ENCODE data around the gene COMMD1.
"Not testable (repeated sequence)": the region's sequence is repeated elsewhere in the genome, so short reads cannot be mapped to it uniquely, and the experiment has no call there.

The COMMD1 gene

DNA sequence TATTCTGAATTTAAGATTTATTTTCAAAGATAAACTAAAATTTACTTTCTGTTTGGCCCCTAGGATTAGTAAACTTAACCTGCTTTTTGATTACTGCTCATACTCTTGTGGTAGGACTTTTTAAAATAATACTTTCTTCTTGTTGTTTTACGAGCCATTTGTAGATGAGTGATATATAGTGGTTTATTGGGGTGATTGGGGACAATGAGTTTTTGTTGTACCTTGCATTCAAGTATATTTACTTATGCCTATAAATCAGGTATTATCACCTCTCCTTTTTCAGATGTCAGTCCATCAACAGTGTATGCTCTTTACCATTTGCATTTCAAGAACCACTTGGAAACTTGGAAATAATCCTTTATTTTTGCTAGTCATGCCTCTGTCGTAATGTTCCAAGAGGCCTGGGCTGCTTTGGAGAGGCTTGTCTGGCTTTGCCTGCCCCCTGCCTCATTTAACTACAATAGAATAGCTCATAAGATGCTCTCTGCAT is 131.3 kb downstream of the COMMD1 start:
- DNase-seq, result no peak
- H3K4me3 ChIP-seq (ENCODE audit: low read depth, low read length), result no peak overlapping the region
- no peaks in the 10 kb centered on the region for H3K27me3 ChIP-seq
- no peaks in the 10 kb centered on the region for H3K36me3 ChIP-seq
- no peaks in the 10 kb centered on the region for H3K9me3 ChIP-seq
- TF ChIP-seq, protein P1, sequence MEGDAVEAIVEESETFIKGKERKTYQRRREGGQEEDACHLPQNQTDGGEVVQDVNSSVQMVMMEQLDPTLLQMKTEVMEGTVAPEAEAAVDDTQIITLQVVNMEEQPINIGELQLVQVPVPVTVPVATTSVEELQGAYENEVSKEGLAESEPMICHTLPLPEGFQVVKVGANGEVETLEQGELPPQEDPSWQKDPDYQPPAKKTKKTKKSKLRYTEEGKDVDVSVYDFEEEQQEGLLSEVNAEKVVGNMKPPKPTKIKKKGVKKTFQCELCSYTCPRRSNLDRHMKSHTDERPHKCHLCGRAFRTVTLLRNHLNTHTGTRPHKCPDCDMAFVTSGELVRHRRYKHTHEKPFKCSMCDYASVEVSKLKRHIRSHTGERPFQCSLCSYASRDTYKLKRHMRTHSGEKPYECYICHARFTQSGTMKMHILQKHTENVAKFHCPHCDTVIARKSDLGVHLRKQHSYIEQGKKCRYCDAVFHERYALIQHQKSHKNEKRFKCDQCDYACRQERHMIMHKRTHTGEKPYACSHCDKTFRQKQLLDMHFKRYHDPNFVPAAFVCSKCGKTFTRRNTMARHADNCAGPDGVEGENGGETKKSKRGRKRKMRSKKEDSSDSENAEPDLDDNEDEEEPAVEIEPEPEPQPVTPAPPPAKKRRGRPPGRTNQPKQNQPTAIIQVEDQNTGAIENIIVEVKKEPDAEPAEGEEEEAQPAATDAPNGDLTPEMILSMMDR (IDR thresholded peaks at IDR 0.05; ENCODE audit: low read depth, low read length), result no peak
- H3K4me1 ChIP-seq, result no peaks in the 10 kb centered on the region

DNA sequence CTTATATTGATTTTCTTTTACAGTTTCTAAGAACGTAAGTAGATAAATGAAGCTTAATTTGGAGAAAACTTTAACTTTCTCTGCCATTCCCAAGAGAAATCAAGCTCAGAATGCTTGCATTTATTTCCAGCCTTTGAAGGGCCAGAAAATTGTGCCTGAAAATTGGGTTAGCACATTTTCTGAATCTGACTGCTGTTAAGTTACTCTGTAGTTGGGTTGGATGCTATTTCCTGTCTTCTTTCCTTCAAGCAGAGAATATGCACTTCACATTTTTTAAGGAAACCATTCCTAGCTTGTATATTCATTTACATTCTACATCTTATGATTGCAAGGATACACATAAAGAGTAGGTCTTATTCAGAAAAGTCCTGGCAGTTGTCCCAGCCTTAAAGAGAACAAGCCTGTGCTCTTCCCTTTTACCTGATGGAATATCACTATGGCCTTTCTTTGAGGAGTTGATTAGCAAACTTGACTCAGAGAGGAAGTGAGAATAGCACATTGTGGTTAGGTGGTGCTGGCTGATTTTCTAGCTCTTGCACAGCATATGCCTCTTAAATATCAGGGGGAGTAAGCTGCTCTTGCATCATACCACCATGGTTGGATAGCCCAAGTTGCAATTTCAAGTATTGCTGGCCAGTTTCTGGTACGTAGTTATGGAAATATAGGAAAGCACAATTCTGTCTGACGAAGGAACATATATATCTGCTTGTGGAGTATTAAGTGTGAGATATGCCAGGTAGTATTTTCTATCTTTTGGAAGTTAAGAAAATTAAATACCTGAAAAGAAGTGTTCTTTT is 133.7 kb downstream of the COMMD1 start:
- H3K36me3 ChIP-seq, result no peaks in the 10 kb centered on the region
- no peak for DNase-seq
- H3K9me3 ChIP-seq, result no peaks in the 10 kb centered on the region
- no peaks in the 10 kb centered on the region for H3K4me1 ChIP-seq
- TF ChIP-seq, protein P1 (IDR thresholded peaks at IDR 0.05; ENCODE audit: low read depth, low read length), result no peak
- H3K4me3 ChIP-seq (ENCODE audit: low read depth, low read length), result no peak overlapping the region
- no peaks in the 10 kb centered on the region for H3K27me3 ChIP-seq

DNA sequence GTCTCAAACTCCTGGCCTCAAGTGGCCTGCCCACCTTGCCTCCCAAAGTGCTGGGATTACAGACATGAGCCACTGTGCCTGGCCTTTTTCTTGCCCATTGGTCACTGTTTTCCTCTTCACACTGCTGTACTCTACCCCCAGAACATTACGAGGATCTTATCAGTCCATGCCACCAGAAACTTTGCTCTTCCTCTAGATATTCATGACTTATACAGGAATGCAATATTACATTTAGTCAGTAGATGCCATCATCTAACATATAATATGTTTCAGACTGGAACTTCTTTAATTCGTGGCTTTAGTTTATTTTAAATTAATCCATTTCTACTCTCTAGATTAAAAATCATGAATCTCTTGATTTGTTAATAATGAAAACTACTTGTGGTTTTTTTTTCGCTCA is 135.5 kb downstream of the COMMD1 start:
- Histone ChIP-seq H3K4me1 (no peaks in the 10 kb centered on the region), H3K4me3 (ENCODE audit: low read depth, low read length) (no peak overlapping the region), H3K27me3 (no peaks in the 10 kb centered on the region), H3K9me3 (no peaks in the 10 kb centered on the region), H3K36me3 (no peaks in the 10 kb centered on the region)
- DNase-seq, result no peak
- TF ChIP-seq, protein P1 (IDR thresholded peaks at IDR 0.05; ENCODE audit: low read depth, low read length), result no peak

DNA sequence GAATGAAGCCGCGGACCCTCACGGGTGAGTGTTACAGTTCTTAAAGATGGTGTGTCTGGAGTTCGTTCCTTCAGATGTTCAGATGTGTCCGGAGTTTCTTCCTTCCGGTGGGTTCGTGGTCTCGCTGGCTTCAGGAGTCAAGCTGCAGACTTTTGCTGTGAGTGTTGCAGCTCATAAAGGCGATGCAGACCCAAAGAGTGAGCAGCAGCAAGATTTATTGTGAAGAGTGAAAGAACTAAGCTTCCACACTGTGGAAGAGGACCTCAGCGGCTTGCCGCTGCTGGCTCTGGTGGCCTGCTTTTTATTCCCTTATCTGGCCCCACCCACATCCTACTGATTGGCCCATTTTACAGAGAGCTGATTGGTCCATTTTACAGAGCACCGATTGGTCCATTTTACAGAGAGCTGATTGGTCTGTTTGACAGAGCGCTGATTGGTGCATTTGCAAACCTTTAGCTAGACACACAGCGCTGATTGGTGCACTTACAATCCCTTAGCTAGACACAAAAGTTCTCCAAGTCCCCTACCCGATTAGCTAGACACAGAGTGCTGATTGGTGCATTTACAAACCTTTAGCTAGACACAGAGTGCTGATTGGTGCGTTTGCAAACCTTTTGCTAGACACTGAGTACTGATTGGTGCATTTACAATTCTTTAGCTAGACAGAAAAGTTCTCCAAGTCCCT is 136.4 kb downstream of the COMMD1 start:
- H3K4me3 ChIP-seq (ENCODE audit: low read depth, low read length); H3K9me3 ChIP-seq; H3K27me3 ChIP-seq; DNase-seq; H3K4me1 ChIP-seq; H3K36me3 ChIP-seq: not testable (repeated sequence)

DNA sequence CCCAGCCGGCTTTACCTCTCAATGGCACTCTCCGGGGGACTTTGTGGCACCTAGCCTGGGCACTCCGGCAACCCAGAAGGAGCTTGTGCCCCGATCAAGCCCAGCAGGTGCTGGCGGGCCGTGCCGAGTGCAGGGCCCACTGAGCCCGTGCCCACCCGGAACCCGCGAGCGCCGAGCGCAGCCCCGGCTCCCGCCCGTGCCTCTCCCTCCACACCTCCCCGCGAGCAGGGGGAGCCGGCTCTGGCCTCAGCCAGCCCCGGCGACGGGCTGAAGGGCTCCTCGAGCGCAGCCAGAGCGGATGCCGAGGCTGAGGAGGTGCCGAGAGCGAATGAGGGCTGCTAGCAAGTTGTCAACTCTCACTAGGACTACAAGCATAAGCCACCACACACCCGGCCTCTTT is 136.9 kb downstream of the COMMD1 start:
- Histone ChIP-seq H3K4me1 (no peaks in the 10 kb centered on the region), H3K27me3 (no peaks in the 10 kb centered on the region), H3K36me3 (no peaks in the 10 kb centered on the region), H3K9me3 (no peaks in the 10 kb centered on the region), H3K4me3 (ENCODE audit: low read depth, low read length) (no peak overlapping the region)
- TF ChIP-seq, protein P1 (IDR thresholded peaks at IDR 0.05; ENCODE audit: low read depth, low read length), result no peak
- no peak for DNase-seq

DNA sequence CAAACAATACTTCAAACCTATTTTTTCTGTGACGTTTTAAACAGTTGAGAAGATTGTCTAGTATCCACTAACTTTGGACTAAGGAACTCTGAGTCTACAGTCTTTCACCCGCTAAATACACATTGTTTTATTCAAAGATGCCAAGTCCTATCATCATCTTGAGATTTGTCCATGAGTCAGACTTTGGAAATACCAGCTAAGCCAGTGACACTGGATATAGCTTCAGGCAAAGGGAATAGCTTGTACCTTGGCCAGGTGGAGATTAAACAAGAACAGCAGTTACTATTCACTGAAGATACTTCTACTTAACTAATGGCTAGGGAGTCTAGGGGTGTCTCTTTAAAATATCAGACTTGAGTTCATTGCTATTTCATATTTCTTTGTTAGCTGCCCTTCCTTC is 137.5 kb downstream of the COMMD1 start:
- H3K9me3 ChIP-seq, result no peaks in the 10 kb centered on the region
- no peaks in the 10 kb centered on the region for H3K27me3 ChIP-seq
- H3K4me1 ChIP-seq, result no peaks in the 10 kb centered on the region
- TF ChIP-seq, protein P1 (IDR thresholded peaks at IDR 0.05; ENCODE audit: low read depth, low read length), result no peak
- H3K36me3 ChIP-seq, result no peaks in the 10 kb centered on the region
- H3K4me3 ChIP-seq (ENCODE audit: low read depth, low read length), result no peak overlapping the region
- no peak for DNase-seq
